ENCODE measurements around the gene CDKN2B-AS1.

The CDKN2B-AS1 gene

GRCh38 chr9:21969011-21969940 is 25.3 kb upstream of the CDKN2B-AS1 start:
- Histone ChIP-seq H3K9me3 (ENCODE audit: insufficient read depth, low read length) (no peaks in the 10 kb centered on the region), H3K27me3 (ENCODE audit: low read length) (no peaks in the 10 kb centered on the region), H3K27ac (ENCODE audit: low read depth, low read length) (no peak overlapping the region), H3K9ac (ENCODE audit: low read length) (no peak overlapping the region), H3K36me3 (ENCODE audit: low read length) (0 out of 2 replicates have a peak, but pooled peaks cover 13% of the 10 kb centered on the region), H3K79me2 (ENCODE audit: insufficient read depth, low read length) (peaks cover 9% of the 10 kb centered on the region; the same call in 1 of the 2 replicates), H4K20me1 (ENCODE audit: low read depth, low read length) (0 out of 2 replicates have a peak, but pooled peaks cover 3% of the 10 kb centered on the region), H3K4me2 (ENCODE audit: low read depth, low read length, poor library complexity, severe bottlenecking) (no peak overlapping the region), H3K9me2 (replicated peaks; ENCODE audit: insufficient read depth, low read length) (no peaks in the 10 kb centered on the region), H2AFZ (ENCODE audit: low read depth, low read length, severe bottlenecking) (no peak overlapping the region), H3F3A (ENCODE audit: insufficient read depth) (no peaks in the 10 kb centered on the region), H3K4me3 (ENCODE audit: insufficient read depth, low read length, poor library complexity, severe bottlenecking) (no peak overlapping the region)
- TF ChIP-seq CTCF (IDR thresholded peaks at IDR 0.05; ENCODE audit: insufficient read depth, low read length, poor library complexity, severe bottlenecking): no peak
- TF ChIP-seq EZH2phosphoT487 (conservative IDR thresholded peaks at IDR 0.05; ENCODE audit: low read length): no peak

GRCh38 chr9:21969951-21970799 is 24.4 kb upstream of the CDKN2B-AS1 start:
- no peak overlapping the region for H2AFZ ChIP-seq (ENCODE audit: low read depth, low read length, severe bottlenecking)
- TF ChIP-seq CTCF (IDR thresholded peaks at IDR 0.05; ENCODE audit: insufficient read depth, low read length, poor library complexity, severe bottlenecking): no peak
- TF ChIP-seq EZH2phosphoT487 (conservative IDR thresholded peaks at IDR 0.05; ENCODE audit: low read length): no peak
- no peaks in the 10 kb centered on the region for H3F3A ChIP-seq (ENCODE audit: insufficient read depth)
- 0 out of 2 replicates have a peak, but pooled peaks cover 13% of the 10 kb centered on the region for H3K36me3 ChIP-seq (ENCODE audit: low read length)
- H3K9me2 ChIP-seq (replicated peaks; ENCODE audit: insufficient read depth, low read length): no peaks in the 10 kb centered on the region
- H3K4me3 ChIP-seq (ENCODE audit: insufficient read depth, low read length, poor library complexity, severe bottlenecking): no peak overlapping the region
- no peak overlapping the region for H3K27ac ChIP-seq (ENCODE audit: low read depth, low read length)
- no peaks in the 10 kb centered on the region for H3K9me3 ChIP-seq (ENCODE audit: insufficient read depth, low read length)
- H3K4me2 ChIP-seq (ENCODE audit: low read depth, low read length, poor library complexity, severe bottlenecking): no peak overlapping the region
- H3K9ac ChIP-seq (ENCODE audit: low read length): no peak overlapping the region
- H4K20me1 ChIP-seq (ENCODE audit: low read depth, low read length): 0 out of 2 replicates have a peak, but pooled peaks cover 3% of the 10 kb centered on the region
- H3K27me3 ChIP-seq (ENCODE audit: low read length): no peaks in the 10 kb centered on the region
- peaks cover 10% of the 10 kb centered on the region; the same call in 1 of the 2 replicates for H3K79me2 ChIP-seq (ENCODE audit: insufficient read depth, low read length)

- H3K9ac ChIP-seq (ENCODE audit: low read length): no peak overlapping the region
- no peak overlapping the region for H3K27ac ChIP-seq (ENCODE audit: low read depth, low read length)
- H3K27me3 ChIP-seq (ENCODE audit: low read length): no peaks in the 10 kb centered on the region
- no peak overlapping the region for H3K4me2 ChIP-seq (ENCODE audit: low read depth, low read length, poor library complexity, severe bottlenecking)
- H3K79me2 ChIP-seq (ENCODE audit: insufficient read depth, low read length): peaks cover 19% of the 10 kb centered on the region; the same call in 1 of the 2 replicates
- TF ChIP-seq EZH2phosphoT487 (conservative IDR thresholded peaks at IDR 0.05; ENCODE audit: low read length): no peak
- no peak for TF ChIP-seq CTCF (IDR thresholded peaks at IDR 0.05; ENCODE audit: insufficient read depth, low read length, poor library complexity, severe bottlenecking)
- H3K4me3 ChIP-seq (ENCODE audit: insufficient read depth, low read length, poor library complexity, severe bottlenecking): no peak overlapping the region
- no peaks in the 10 kb centered on the region for H3K9me3 ChIP-seq (ENCODE audit: insufficient read depth, low read length)
- H4K20me1 ChIP-seq (ENCODE audit: low read depth, low read length): 0 out of 2 replicates have a peak, but pooled peaks cover 3% of the 10 kb centered on the region
- no peaks in the 10 kb centered on the region for H3K9me2 ChIP-seq (replicated peaks; ENCODE audit: insufficient read depth, low read length)
- H2AFZ ChIP-seq (ENCODE audit: low read depth, low read length, severe bottlenecking): no peak overlapping the region
- H3F3A ChIP-seq (ENCODE audit: insufficient read depth): no peaks in the 10 kb centered on the region
- H3K36me3 ChIP-seq (ENCODE audit: low read length): 0 out of 2 replicates have a peak, but pooled peaks cover 13% of the 10 kb centered on the region
These were observed 23.6 kb upstream of the CDKN2B-AS1 start for GRCh38 chr9:21970800-21971640.

Measured in SU-DHL-6 (cell line).